ENCODE results near the gene MPHOSPH6. TPM values are rescaled to one million over a fixed set of nuclear protein-coding genes. Genes with fewer than 3 reads are reported as not detected.

Gene MPHOSPH6
- total and polyA plus RNA-seq, 2 of the 8 experiments (the other 6 are each of a cell fraction or from before 2014, with no cell fraction given) = 19.7 to 32.9 TPM

GRCh38 chr16:82185012-82185411 lies 15.0 kb upstream of the MPHOSPH6 start (continued):
- TF ChIP-seq BACH1 (IDR thresholded peaks at IDR 0.05; ENCODE audit: low read length) = no peak
- TF ChIP-seq POLR2AphosphoS5 (IDR thresholded peaks at IDR 0.05; ENCODE audit: low read depth, low read length) = no peak

Data from H1 (cell line).